Neural cell (in vitro differentiated cells): ENCODE measurements around the gene COPS7B. TPM values are rescaled to one million over a fixed set of nuclear protein-coding genes. Genes with fewer than 3 reads are reported as not detected.

ENCODE experiments used
- H2AFZ ChIP-seq: fragments of 200-600, 300-800 bp; sonication (generic), shearing (Covaris generic); 2 replicates; pipeline ENCODE4 v1.6.0; 2014; ENCODE audit warnings: low read depth, mild to moderate bottlenecking, antibody characterized with exemption, low read length, moderate library complexity
- H3F3A ChIP-seq: fragments of 200-600 bp; shearing (Covaris generic); 2 replicates; pipeline ENCODE4 v1.6.1; 2016; ENCODE audit warnings: mild to moderate bottlenecking, moderate library complexity, mixed read lengths, antibody characterized with exemption, low read length; ENCODE audit not compliant: insufficient read depth, poor library complexity, severe bottlenecking
- H3K27ac ChIP-seq: fragments of 200-600, 300-800 bp; sonication (generic), shearing (Covaris generic); 2 replicates; pipeline ENCODE4 v1.5.1; 2014; ENCODE audit warnings: mild to moderate bottlenecking, low read length, moderate library complexity
- H3K27me3 ChIP-seq: fragments of 300-800, 200-600 bp; sonication (generic), shearing (Covaris generic); 2 replicates; pipeline ENCODE4 v1.6.0; 2014; ENCODE audit warnings: mild to moderate bottlenecking, low read depth, low read length, moderate library complexity; ENCODE audit not compliant: insufficient read depth
- H3K36me3 ChIP-seq: fragments of 300-800, 200-600 bp; sonication (generic), shearing (Covaris generic); 2 replicates; pipeline ENCODE4 v1.5.1; 2014; ENCODE audit warnings: mild to moderate bottlenecking, antibody characterized with exemption, low read length, moderate library complexity; ENCODE audit not compliant: insufficient read depth
- H3K4me2 ChIP-seq: fragments of 300-800, 200-600 bp; sonication (generic), shearing (Covaris generic); 2 replicates; pipeline ENCODE4 v1.6.0; 2014; ENCODE audit warnings: mild to moderate bottlenecking, low read length
- H3K4me3 ChIP-seq: fragments of 300-800, 200-600 bp; sonication (generic), shearing (Covaris generic); 2 replicates; pipeline ENCODE4 v1.5.1; 2014; ENCODE audit warnings: mild to moderate bottlenecking, low read length, moderate library complexity
- H3K79me2 ChIP-seq: fragments of 200-600 bp; shearing (Covaris generic); replicated peaks from 2 replicates; pipeline ENCODE4 v1.6.0; 2014; ENCODE audit warnings: mild to moderate bottlenecking, low read length, moderate library complexity; ENCODE audit not compliant: insufficient read depth
- H3K9ac ChIP-seq: fragments of 300-800, 200-600 bp; sonication (generic), shearing (Covaris generic); 2 replicates; pipeline ENCODE4 v1.6.1; 2016; ENCODE audit warnings: mild to moderate bottlenecking, low read length, mixed read lengths
- H3K9me2 ChIP-seq: fragments of 200-600 bp; shearing (Covaris generic); 2 replicates; pipeline ENCODE4 v1.6.1; 2016; ENCODE audit warnings: mild to moderate bottlenecking, low read length, mixed read lengths; ENCODE audit not compliant: insufficient read depth
- H3K9me3 ChIP-seq: fragments of 200-600, 300-800 bp; sonication (generic), shearing (Covaris generic); 2 replicates; pipeline ENCODE4 v1.6.1; 2016; ENCODE audit warnings: mild to moderate bottlenecking, mixed run types, low read length, moderate library complexity, mixed read lengths
- H4K20me1 ChIP-seq: fragments of 200-600 bp; shearing (Covaris generic); 2 replicates; pipeline ENCODE4 v1.6.1; 2016; ENCODE audit warnings: mild to moderate bottlenecking, mixed run types; ENCODE audit not compliant: insufficient read depth
- EP300 ChIP-seq: fragments of 450-650 bp; conservative IDR thresholded peaks from 2 replicates; pipeline ENCODE4 v1.6.1; 2014; ENCODE audit warnings: antibody characterized with exemption, mild to moderate bottlenecking, moderate library complexity; ENCODE audit not compliant: poor library complexity, severe bottlenecking
- EZH2 ChIP-seq: fragments of 200-600, 300-800 bp; shearing (Covaris generic), sonication (generic); IDR thresholded peaks from 2 replicates; pipeline ENCODE4 v1.6.1; 2014; ENCODE audit warnings: antibody characterized with exemption, low read length, borderline replicate concordance, mild to moderate bottlenecking; ENCODE audit not compliant: insufficient read depth, poor library complexity, severe bottlenecking
- MXI1 ChIP-seq: fragments of 450-650 bp; conservative IDR thresholded peaks from 2 replicates; pipeline ENCODE4 v1.6.1; 2014; ENCODE audit warnings: antibody characterized with exemption, mild to moderate bottlenecking; ENCODE audit not compliant: poor library complexity, severe bottlenecking
- POLR2AphosphoS5 ChIP-seq: IDR thresholded peaks from 2 replicates; pipeline ENCODE4 v1.6.1; 2012
- RAD21 ChIP-seq: fragments of 450-650 bp; conservative IDR thresholded peaks from 2 replicates; pipeline ENCODE4 v1.6.1; 2014; ENCODE audit warnings: antibody characterized with exemption, mild to moderate bottlenecking, moderate library complexity
- SMC3 ChIP-seq: fragments of 450-650 bp; conservative IDR thresholded peaks from 2 replicates; pipeline ENCODE4 v1.6.1; 2014; ENCODE audit warnings: antibody characterized with exemption, mild to moderate bottlenecking, moderate library complexity; ENCODE audit not compliant: poor library complexity
- TAF1 ChIP-seq: IDR thresholded peaks from 2 replicates; pipeline ENCODE4 v1.6.1; 2012; ENCODE audit warnings: low read depth
- polyA plus RNA-seq: library from polyadenylated mRNA; depleted of rRNA; stranded (reverse); fragments of >200 nt; gene quantifications from 2 replicates; pipeline ENCODE4 v1.2.3, GENCODE V29; 2014
- TF ChIP-seq, protein P1 (sequence below): IDR thresholded peaks from 2 replicates; pipeline ENCODE4 v1.6.1; 2012; ENCODE audit warnings: borderline replicate concordance
- TF ChIP-seq, protein P2 (sequence below): fragments of 450-650 bp; IDR thresholded peaks from 2 replicates; pipeline ENCODE4 v1.5.1; 2014; ENCODE audit warnings: antibody characterized with exemption, mild to moderate bottlenecking, moderate library complexity; ENCODE audit not compliant: poor library complexity, severe bottlenecking

Gene COPS7B
- polyA plus RNA-seq, 1 donor from 2014 or later: 23.8 TPM

DNA sequence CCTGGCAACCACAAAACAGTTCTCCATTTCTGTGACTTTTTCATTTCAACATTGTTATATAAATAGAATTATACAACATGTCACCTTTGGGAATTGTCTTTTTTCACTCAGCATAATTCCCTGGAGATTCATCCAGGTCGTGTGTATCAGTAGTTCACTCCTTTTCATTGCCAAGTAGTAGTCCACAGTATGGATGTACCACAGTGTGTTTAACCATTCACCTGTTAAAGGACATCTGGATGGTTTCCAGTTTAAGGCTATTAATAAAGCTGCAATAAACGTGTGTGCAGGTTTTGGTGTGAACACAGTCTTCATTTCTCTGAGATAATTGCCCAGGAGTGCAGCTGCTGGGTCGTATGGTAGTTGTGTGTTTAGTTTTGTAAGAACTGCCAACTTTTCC, 35.7 kb downstream of the COPS7B start:
- Histone ChIP-seq H3K36me3 (no peaks in the 10 kb centered on the region), H3F3A (no peaks in the 10 kb centered on the region), H3K27me3 (no peaks in the 10 kb centered on the region), H4K20me1 (no peaks in the 10 kb centered on the region), H3K27ac (no peak overlapping the region), H3K4me3 (no peak overlapping the region), H3K9me2 (no peaks in the 10 kb centered on the region), H3K4me2 (no peak overlapping the region), H3K9me3 (peaks cover 4% of the 10 kb centered on the region), H2AFZ (no peak overlapping the region), H3K79me2 (no peaks in the 10 kb centered on the region), H3K9ac (no peak overlapping the region)
- no peak for TF ChIP-seq TAF1
- TF ChIP-seq, protein P1, sequence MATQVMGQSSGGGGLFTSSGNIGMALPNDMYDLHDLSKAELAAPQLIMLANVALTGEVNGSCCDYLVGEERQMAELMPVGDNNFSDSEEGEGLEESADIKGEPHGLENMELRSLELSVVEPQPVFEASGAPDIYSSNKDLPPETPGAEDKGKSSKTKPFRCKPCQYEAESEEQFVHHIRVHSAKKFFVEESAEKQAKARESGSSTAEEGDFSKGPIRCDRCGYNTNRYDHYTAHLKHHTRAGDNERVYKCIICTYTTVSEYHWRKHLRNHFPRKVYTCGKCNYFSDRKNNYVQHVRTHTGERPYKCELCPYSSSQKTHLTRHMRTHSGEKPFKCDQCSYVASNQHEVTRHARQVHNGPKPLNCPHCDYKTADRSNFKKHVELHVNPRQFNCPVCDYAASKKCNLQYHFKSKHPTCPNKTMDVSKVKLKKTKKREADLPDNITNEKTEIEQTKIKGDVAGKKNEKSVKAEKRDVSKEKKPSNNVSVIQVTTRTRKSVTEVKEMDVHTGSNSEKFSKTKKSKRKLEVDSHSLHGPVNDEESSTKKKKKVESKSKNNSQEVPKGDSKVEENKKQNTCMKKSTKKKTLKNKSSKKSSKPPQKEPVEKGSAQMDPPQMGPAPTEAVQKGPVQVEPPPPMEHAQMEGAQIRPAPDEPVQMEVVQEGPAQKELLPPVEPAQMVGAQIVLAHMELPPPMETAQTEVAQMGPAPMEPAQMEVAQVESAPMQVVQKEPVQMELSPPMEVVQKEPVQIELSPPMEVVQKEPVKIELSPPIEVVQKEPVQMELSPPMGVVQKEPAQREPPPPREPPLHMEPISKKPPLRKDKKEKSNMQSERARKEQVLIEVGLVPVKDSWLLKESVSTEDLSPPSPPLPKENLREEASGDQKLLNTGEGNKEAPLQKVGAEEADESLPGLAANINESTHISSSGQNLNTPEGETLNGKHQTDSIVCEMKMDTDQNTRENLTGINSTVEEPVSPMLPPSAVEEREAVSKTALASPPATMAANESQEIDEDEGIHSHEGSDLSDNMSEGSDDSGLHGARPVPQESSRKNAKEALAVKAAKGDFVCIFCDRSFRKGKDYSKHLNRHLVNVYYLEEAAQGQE: no peak
- no peak for TF ChIP-seq MXI1
- TF ChIP-seq EZH2: no peak
- TF ChIP-seq, protein P2, sequence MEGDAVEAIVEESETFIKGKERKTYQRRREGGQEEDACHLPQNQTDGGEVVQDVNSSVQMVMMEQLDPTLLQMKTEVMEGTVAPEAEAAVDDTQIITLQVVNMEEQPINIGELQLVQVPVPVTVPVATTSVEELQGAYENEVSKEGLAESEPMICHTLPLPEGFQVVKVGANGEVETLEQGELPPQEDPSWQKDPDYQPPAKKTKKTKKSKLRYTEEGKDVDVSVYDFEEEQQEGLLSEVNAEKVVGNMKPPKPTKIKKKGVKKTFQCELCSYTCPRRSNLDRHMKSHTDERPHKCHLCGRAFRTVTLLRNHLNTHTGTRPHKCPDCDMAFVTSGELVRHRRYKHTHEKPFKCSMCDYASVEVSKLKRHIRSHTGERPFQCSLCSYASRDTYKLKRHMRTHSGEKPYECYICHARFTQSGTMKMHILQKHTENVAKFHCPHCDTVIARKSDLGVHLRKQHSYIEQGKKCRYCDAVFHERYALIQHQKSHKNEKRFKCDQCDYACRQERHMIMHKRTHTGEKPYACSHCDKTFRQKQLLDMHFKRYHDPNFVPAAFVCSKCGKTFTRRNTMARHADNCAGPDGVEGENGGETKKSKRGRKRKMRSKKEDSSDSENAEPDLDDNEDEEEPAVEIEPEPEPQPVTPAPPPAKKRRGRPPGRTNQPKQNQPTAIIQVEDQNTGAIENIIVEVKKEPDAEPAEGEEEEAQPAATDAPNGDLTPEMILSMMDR: no peak
- TF ChIP-seq POLR2AphosphoS5: no peak
- TF ChIP-seq SMC3: no peak
- no peak for TF ChIP-seq RAD21
- TF ChIP-seq EP300: no peak

DNA sequence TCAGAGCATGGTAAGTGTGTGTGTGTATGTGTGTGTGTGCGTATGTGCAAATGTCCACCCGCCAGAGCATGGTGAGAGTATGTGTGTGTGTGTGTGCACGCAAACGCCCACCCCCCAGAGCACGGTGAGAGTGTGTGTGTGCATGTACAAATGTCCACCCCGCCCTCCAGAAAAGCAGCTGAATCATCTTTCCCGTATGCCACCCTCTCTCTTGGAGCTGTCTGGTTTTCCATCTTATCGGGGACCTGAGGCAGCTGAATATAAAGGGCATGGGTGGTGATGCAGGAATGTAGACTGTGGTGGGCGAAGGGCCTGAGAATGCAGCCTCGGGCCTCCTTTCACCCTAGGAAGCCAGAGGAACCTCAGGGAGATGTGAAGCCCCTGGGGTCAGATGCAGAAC, 66.9 kb downstream of the COPS7B start:
- Histone ChIP-seq H3F3A (no peaks in the 10 kb centered on the region), H3K4me2 (no peak overlapping the region), H3K27me3 (no peaks in the 10 kb centered on the region), H3K27ac (no peak overlapping the region), H4K20me1 (no peaks in the 10 kb centered on the region), H3K79me2 (no peaks in the 10 kb centered on the region), H3K9me2 (no peaks in the 10 kb centered on the region), H3K36me3 (no peaks in the 10 kb centered on the region), H3K9me3 (no peaks in the 10 kb centered on the region), H3K9ac (no peak overlapping the region), H2AFZ (no peak overlapping the region), H3K4me3 (no peak overlapping the region)
- TF ChIP-seq, protein P1: no peak
- no peak for TF ChIP-seq TAF1
- no peak for TF ChIP-seq EP300
- no peak for TF ChIP-seq POLR2AphosphoS5
- TF ChIP-seq, protein P2: no peak
- no peak for TF ChIP-seq MXI1
- TF ChIP-seq RAD21: no peak
- no peak for TF ChIP-seq EZH2
- no peak for TF ChIP-seq SMC3
